Heart left ventricle (tissue), 16 donors: Measurements from ENCODE around the gene SPTBN1. TPM values are rescaled to one million over a fixed set of nuclear protein-coding genes. Genes with fewer than 3 reads are reported as not detected.
A peak's percentile ranks its signal among the peaks of the same experiment; 100 is the strongest.

Experiments used
- ATAC-seq, 4 donors: fragments of 200-7000 bp; cut with Tn5 transposase; one replicate each; pipeline ENCODE4 v1.9.1; 2020 to 2022; ENCODE audit warnings: moderate library complexity in 4 of 4, mild to moderate bottlenecking in 3 of 4, moderate number of reproducible peaks in 1 of 4
- DNase-seq, 5 donors: peaks; one replicate each; pipeline ENCODE4 v3.0.0-alpha.2; 2020
- H3K27ac ChIP-seq, 12 donors: fragments of 200-600 bp; sonication (generic) in 4 of 12; one replicate each; pipeline versions ENCODE4 v1.5.0 to v1.8.0; 2016 to 2022; ENCODE audit warnings: mild to moderate bottlenecking in 2 of 12
- H3K27me3 ChIP-seq, 9 donors: fragments of 200-600 bp; sonication (generic) in 2 of 9; one replicate each; pipeline versions ENCODE4 v1.5.1 to v1.8.0; 2016 to 2022; ENCODE audit warnings: mild to moderate bottlenecking in 3 of 9
- H3K36me3 ChIP-seq, 9 donors: fragments of 200-600 bp; sonication (generic) in 2 of 9; one replicate each; pipeline versions ENCODE4 v1.5.0 to v1.8.0; 2018 to 2022; ENCODE audit warnings: mild to moderate bottlenecking in 2 of 9
- H3K4me1 ChIP-seq, 12 donors: fragments of 200-600 bp; sonication (generic) in 4 of 12; one replicate each; pipeline versions ENCODE4 v1.5.0 to v1.8.0; 2016 to 2022; ENCODE audit warnings: mild to moderate bottlenecking in 3 of 12
- H3K4me3 ChIP-seq, 12 donors: fragments of 200-600 bp; sonication (generic) in 4 of 12; one replicate each; pipeline versions ENCODE4 v1.5.0 to v1.8.0; 2017 to 2022; ENCODE audit warnings: mild to moderate bottlenecking in 9 of 12, moderate library complexity in 4 of 12
- H3K9me3 ChIP-seq, 12 donors: fragments of 200-600 bp; sonication (generic) in 4 of 12; one replicate each; pipeline versions ENCODE4 v1.5.0 to v1.8.0; 2016 to 2022; ENCODE audit warnings: mild to moderate bottlenecking in 1 of 12
- CTCF ChIP-seq, 12 donors: fragments of 200-600 bp; sonication (generic) in 4 of 12; IDR thresholded peaks; one replicate each; pipeline versions ENCODE4 v1.5.0 to v1.8.0; 2018 to 2022; ENCODE audit warnings: antibody characterized with exemption in 12 of 12, mild to moderate bottlenecking in 5 of 12
- POLR2A ChIP-seq, 2 donors: fragments of 450-650 bp; IDR thresholded peaks; one replicate each; pipeline ENCODE4 v1.6.1; 2017; ENCODE audit warnings: antibody characterized with exemption in 2 of 2, mild to moderate bottlenecking in 2 of 2, moderate library complexity in 2 of 2
- WGBS, 4 donors: extraction: QIAGEN DNeasy Blood & Tissue Kit in 2 of 4; methylation state at CpG; one replicate each; pipeline versions ENCODE4 v1.1.5 to v1.1.7; 2013 to 2018; 5-methylcytosine and 5-hydroxymethylcytosine counted together
- intact Hi-C, 10 donors: fragments of 100-400 bp; cut with DNase I; formaldehyde crosslinking; loops; one replicate each; pipeline versions ENCODE4 v1.11.1 to v1.14.2; 2022
- polyA plus RNA-seq, 2 donors: library from polyadenylated mRNA; stranded (reverse); fragments of 200-250 nt; gene quantifications; one replicate each; pipeline ENCODE4 v1.2.3, GENCODE V29; 2013
- total RNA-seq, 9 donors: library from RNA; depleted of rRNA in 2 of 9; stranded (reverse); fragments of >200 nt in 2 of 9; fragmentation: NEBNext Ultra II Directional in 3 of 9; extraction: Animal tissue kit (Norgen Biotek cat#: 25700) in 3 of 9; gene quantifications; one replicate each; pipeline versions ENCODE4 v1.1.0 to v1.2.4, GENCODE V29; 2016 to 2023
- donor health status: ischemic (EF 13 %, LVEDD 7.1; RV severe dilation, severe dysfunction).
- donor health status: healthy with polysubstance abuse.
- donor health status: DM: no; HTN: yes; CAD: no.
- donor health status: DM: no; HTN: no; CAD: no.
- donor health status: ischemic (EF 25% LVEDD 6.9; RV normal size, moderate dysfunction).
- donor health status: ischemic (EF 25% LVEDD 5.7; RV mildly dilated, moderate dysfunction).
- donor health status: healthy.
- donor health status: DM: yes; HTN: yes; CAD: no.
- donor health status: ischemic (EF 35%, LVEDD 5.7; RV mildly dilated, moderate dysfunction).
- donor health status: nonischemic (EF 11% LVEDD 7.7; RV severe dilation, severe dysfunction).
- donor health status: DM: yes; HTN: yes; CAD: no.
- donor health status: PGD.
- donor health status: ischemic (EF 29% LVEDD 5.4; RV normal size, mild dysfunction).
- donor health status: nonischemic (EF 23%, LVEDD 6.1; RV moderate dilation, normal function).

Gene SPTBN1
- total and polyA plus RNA-seq, 11 donors, result 124 to 659 (median 422) TPM

GRCh38 chr2:54579682-54580620 is 123.8 kb downstream of the SPTBN1 start:
- ATAC-seq (peak in 1 of 4 donors; percentile 5), DNase-seq (no peak)
- H3K9me3 ChIP-seq, result no peaks in the 10 kb centered on the region
- no peak for TF ChIP-seq POLR2A (IDR thresholded peaks at IDR 0.05)
- TF ChIP-seq CTCF (IDR thresholded peaks at IDR 0.05), result no peak
- peaks cover 0 to 18% (median 0%) of the 10 kb centered on the region in 9 donors for H3K36me3 ChIP-seq
- no peaks in the 10 kb centered on the region for H3K27me3 ChIP-seq
- peak overlapping the region in 10 of 12 donors; percentile 7 to 86 (median 37) for H3K27ac ChIP-seq
- intact Hi-C loops, result loop anchor here in 2 of 10 donors (10.0 kb wide), 1 partner anchor 55 kb away; no protein-coding TSS in a partner anchor
- H3K4me1 ChIP-seq, result peaks cover 22 to 100% (median 96%) of the 10 kb centered on the region in 12 donors
- H3K4me3 ChIP-seq, result no peak overlapping the region
- 20 to 31% (median 28%) methylated on average over 6 of the region's 6 CpGs for WGBS, 4 donors

GRCh38 chr2:54581326-54582039 is 125.4 kb downstream of the SPTBN1 start:
- no peak for DNase-seq
- Histone ChIP-seq H3K4me3 (no peak overlapping the region), H3K27ac (peak overlapping the region in 1 of 12 donors; percentile 43), H3K36me3 (peaks cover 0 to 14% (median 0%) of the 10 kb centered on the region in 9 donors), H3K9me3 (no peaks in the 10 kb centered on the region), H3K27me3 (no peaks in the 10 kb centered on the region), H3K4me1 (peaks cover 26 to 100% (median 97%) of the 10 kb centered on the region in 12 donors)
- no peak for ATAC-seq
- TF ChIP-seq POLR2A (IDR thresholded peaks at IDR 0.05) (no peak), CTCF (IDR thresholded peaks at IDR 0.05) (no peak)
- WGBS, 4 donors, result 64 to 70% (median 66%) methylated on average over 7 of the region's 7 CpGs
- intact Hi-C loops, result loop anchor here in 2 of 10 donors (10.0 kb wide), 1 partner anchor 53 kb away; no protein-coding TSS in a partner anchor

- no peak for ATAC-seq
- H3K27me3 ChIP-seq, result no peaks in the 10 kb centered on the region
- intact Hi-C loops, result loop anchor here in 2 of 10 donors (10.0 kb wide), 1 partner anchor 52 kb away; no protein-coding TSS in a partner anchor
- H3K36me3 ChIP-seq, result peaks cover 0 to 16% (median 0%) of the 10 kb centered on the region in 9 donors
- no peak for TF ChIP-seq CTCF (IDR thresholded peaks at IDR 0.05)
- TF ChIP-seq POLR2A (IDR thresholded peaks at IDR 0.05), result no peak
- 78 to 93% (median 87%) methylated on average over 5 of the region's 5 CpGs for WGBS, 4 donors
- H3K9me3 ChIP-seq, result no peaks in the 10 kb centered on the region
- no peak overlapping the region for H3K4me3 ChIP-seq
- H3K4me1 ChIP-seq, result peaks cover 17 to 100% (median 97%) of the 10 kb centered on the region in 12 donors
- DNase-seq, result no peak
- H3K27ac ChIP-seq, result peak overlapping the region in 2 of 12 donors; percentile 2 to 17
Measured at GRCh38 chr2:54582987-54583386, 126.9 kb downstream of the SPTBN1 start.
